PC-9 (cell line): Measurements from ENCODE around the gene TK1. TPM values are rescaled to one million over a fixed set of nuclear protein-coding genes. Genes with fewer than 3 reads are reported as not detected.

Experiments used
- BruUV-seq: library from RNA; stranded (reverse); fragments of 400-500 nt; replicated peaks from 2 replicates; lab custom pipeline; 2021; lab: Mats Ljungman, UMichigan
- CTCF ChIA-PET: fragments of 300-600 bp; sonication (Branson Sonifier 250); formaldehyde crosslinking; loops from one replicate; lab custom pipeline; 2022; ENCODE audit warnings: antibody characterized with exemption; lab: Charles Lee
- POLR2A ChIA-PET: fragments of 300-600 bp; sonication (Branson Sonifier 250); formaldehyde crosslinking; loops from one replicate; lab custom pipeline; 2022; ENCODE audit warnings: antibody characterized with exemption; ENCODE audit not compliant: unreplicated experiment; lab: Charles Lee
- DNase-seq, 2 experiments: peaks; one replicate each; pipeline versions ENCODE4 v3.0.0 to v3.0.0-alpha.2; 2015 to 2022; ENCODE audit warnings: mixed read lengths in 1 of 2
- H2AFZ ChIP-seq: fragments of 200-600 bp; sonication (generic); 2 replicates; pipeline ENCODE4 v1.8.1; 2017; ENCODE audit warnings: antibody characterized with exemption
- H3F3A ChIP-seq: fragments of 200-600 bp; sonication (generic); 2 replicates; pipeline ENCODE4 v1.8.1; 2017; ENCODE audit warnings: antibody characterized with exemption, mild to moderate bottlenecking, low read depth; ENCODE audit not compliant: insufficient read depth
- H3K27ac ChIP-seq: fragments of 200-600 bp; sonication (generic); 2 replicates; pipeline ENCODE4 v1.6.1; 2016; ENCODE audit warnings: mixed run types
- H3K27me3 ChIP-seq: fragments of 200-600 bp; sonication (generic); 2 replicates; pipeline ENCODE4 v1.6.1; 2016; ENCODE audit warnings: low read depth, mixed run types; ENCODE audit not compliant: insufficient read depth
- H3K36me3 ChIP-seq: fragments of 200-600 bp; sonication (generic); 2 replicates; pipeline ENCODE4 v1.6.1; 2016; ENCODE audit warnings: low read depth, mixed run types
- H3K4me1 ChIP-seq: fragments of 200-600 bp; sonication (generic); replicated peaks from 2 replicates; pipeline ENCODE4 v1.6.1; 2016; ENCODE audit warnings: mixed run types; ENCODE audit not compliant: insufficient read depth
- H3K4me2 ChIP-seq: fragments of 200-600 bp; sonication (generic); 2 replicates; pipeline ENCODE4 v1.6.1; 2017; ENCODE audit warnings: mixed run types
- H3K4me3 ChIP-seq: fragments of 200-600 bp; sonication (generic); 2 replicates; pipeline ENCODE4 v1.6.1; 2016; ENCODE audit warnings: mixed run types
- H3K79me2 ChIP-seq: fragments of 200-600 bp; sonication (generic); 2 replicates; pipeline ENCODE4 v1.6.1; 2017; ENCODE audit warnings: low read depth, mixed run types
- H3K9me2 ChIP-seq: fragments of 200-600 bp; sonication (generic); 2 replicates; pipeline ENCODE4 v1.8.1; 2017; ENCODE audit warnings: mild to moderate bottlenecking; ENCODE audit not compliant: insufficient read depth
- H3K9me3 ChIP-seq: fragments of 200-600 bp; sonication (generic); 2 replicates; pipeline ENCODE4 v1.8.1; 2016; ENCODE audit warnings: low read depth; ENCODE audit not compliant: insufficient read depth
- H4K20me1 ChIP-seq: fragments of 200-600 bp; sonication (generic); 2 replicates; pipeline ENCODE4 v1.8.1; 2017; ENCODE audit not compliant: insufficient read depth
- CTCF ChIP-seq: fragments of 200-600 bp; sonication (generic); conservative IDR thresholded peaks from 2 replicates; pipeline ENCODE4 v1.6.1; 2017; ENCODE audit warnings: mixed run types, antibody characterized with exemption, mild to moderate bottlenecking, moderate library complexity
- EZH2 ChIP-seq: fragments of 200-600 bp; sonication (generic); IDR thresholded peaks from 2 replicates; pipeline ENCODE4 v1.8.0; 2017; ENCODE audit warnings: antibody characterized with exemption, low read depth
- intact Hi-C: fragments of 100-400 bp; cut with micrococcal nuclease; formaldehyde crosslinking; loops from one replicate; pipeline ENCODE4 v1.10.0; 2022; ENCODE audit not compliant: unreplicated experiment
- total RNA-seq: library from RNA; stranded (reverse); gene quantifications from 2 replicates; pipeline ENCODE4 v1.2.3, GENCODE V29; 2021

The TK1 gene
- total RNA-seq, 1 experiment from 2014 or later, result 137 TPM

- no peaks in the 10 kb centered on the region for H4K20me1 ChIP-seq
- no peak for DNase-seq
- TF ChIP-seq EZH2 (no peak), CTCF (no peak)
- no peaks in the 10 kb centered on the region for H3F3A ChIP-seq
- no peak overlapping the region for H3K4me2 ChIP-seq
- H3K27me3 ChIP-seq, result no peaks in the 10 kb centered on the region
- ChIA-PET POLR2A (no interaction called here), CTCF (interaction anchor here (0.5 kb wide), 1 partner anchor 92 kb away, joined by 18 read pairs; no protein-coding TSS in a partner anchor)
- H3K36me3 ChIP-seq, result no peaks in the 10 kb centered on the region
- no peak overlapping the region for H3K27ac ChIP-seq
- no peak overlapping the region for H3K4me3 ChIP-seq
- no peaks in the 10 kb centered on the region for H3K4me1 ChIP-seq
- H2AFZ ChIP-seq, result no peak overlapping the region
- no peaks in the 10 kb centered on the region for H3K79me2 ChIP-seq
- no peaks in the 10 kb centered on the region for H3K9me2 ChIP-seq
- H3K9me3 ChIP-seq, result no peaks in the 10 kb centered on the region
- no TSS peak for BruUV-seq
- intact Hi-C loops, result no loop called here
Measured at GRCh38 chr17:78234261-78234865, 47.5 kb upstream of the TK1 start.

GRCh38 chr17:78233678-78234077 lies 46.8 kb upstream of the TK1 start:
- ChIA-PET CTCF (no interaction called here), POLR2A (no interaction called here)
- Histone ChIP-seq H3K9me2 (no peaks in the 10 kb centered on the region), H3K27ac (no peak overlapping the region), H3K79me2 (no peaks in the 10 kb centered on the region), H4K20me1 (no peaks in the 10 kb centered on the region), H3K4me1 (no peaks in the 10 kb centered on the region), H3K36me3 (no peaks in the 10 kb centered on the region), H3K4me2 (no peak overlapping the region), H3F3A (no peaks in the 10 kb centered on the region), H3K9me3 (no peaks in the 10 kb centered on the region), H2AFZ (no peak overlapping the region), H3K27me3 (no peaks in the 10 kb centered on the region), H3K4me3 (no peak overlapping the region)
- DNase-seq, result no peak
- no TSS peak for BruUV-seq
- TF ChIP-seq EZH2 (no peak), CTCF (no peak)
- intact Hi-C loops, result no loop called here

GRCh38 chr17:78232859-78233173 lies 46.0 kb upstream of the TK1 start:
- POLR2A ChIA-PET, result no interaction called here
- no peak for DNase-seq
- CTCF ChIA-PET, result no interaction called here

More at GRCh38 chr17:78232859-78233173, 46.0 kb upstream of the TK1 start:
- no peaks in the 10 kb centered on the region for H3F3A ChIP-seq
- H3K4me1 ChIP-seq, result no peaks in the 10 kb centered on the region
- no peaks in the 10 kb centered on the region for H3K36me3 ChIP-seq
- H3K4me2 ChIP-seq, result no peak overlapping the region
- no peaks in the 10 kb centered on the region for H4K20me1 ChIP-seq
- no TSS peak for BruUV-seq
- no peak overlapping the region for H2AFZ ChIP-seq
- H3K9me2 ChIP-seq, result no peaks in the 10 kb centered on the region
- intact Hi-C loops, result no loop called here
- H3K4me3 ChIP-seq, result no peak overlapping the region
- no peak overlapping the region for H3K27ac ChIP-seq
- no peaks in the 10 kb centered on the region for H3K27me3 ChIP-seq
- TF ChIP-seq EZH2 (no peak), CTCF (no peak)
- no peaks in the 10 kb centered on the region for H3K79me2 ChIP-seq
- H3K9me3 ChIP-seq, result no peaks in the 10 kb centered on the region
